Skin of body (tissue), 2 donors: Measurements from ENCODE around the gene UFL1. TPM values are rescaled to one million over a fixed set of nuclear protein-coding genes. Genes with fewer than 3 reads are reported as not detected.

Experiments
- DNase-seq: peaks from one replicate; lab custom pipeline; 2025; lab: John Stamatoyannopoulos, UW
- total RNA-seq: library from RNA; depleted of rRNA; stranded (reverse); fragments of >200 nt; gene quantifications from one replicate; pipeline ENCODE4 v1.2.3, GENCODE V29; 2014

UFL1 gene
- total RNA-seq, 1 donor from 2014 or later, result 34.5 TPM

GRCh38 chr6:96571551-96571950 lies 49.9 kb downstream of the UFL1 start:
- DNase-seq, result no peak

- DNase-seq, result no peak
Observed at GRCh38 chr6:96575359-96575758, 53.8 kb downstream of the UFL1 start.

- DNase-seq, result no peak
Observed at GRCh38 chr6:96576221-96576620, 54.6 kb downstream of the UFL1 start.

- no peak for DNase-seq
Observed at GRCh38 chr6:96582021-96582420, 60.4 kb downstream of the UFL1 start.

- no peak for DNase-seq
Observed at GRCh38 chr6:96582436-96582835, 60.8 kb downstream of the UFL1 start.

- DNase-seq, result no peak
Observed at GRCh38 chr6:96604420-96604819, 82.8 kb downstream of the UFL1 start.

Other genes with a start within 250 kb of the UFL1 start
- gene FHL5, start 41.3 kb downstream of the UFL1 start, total RNA-seq, result 1.5 TPM